Aorta (tissue), 5 donors: ENCODE measurements around the gene RHOD. TPM values are rescaled to one million over a fixed set of nuclear protein-coding genes. Genes with fewer than 3 reads are reported as not detected.

Source experiments
- ATAC-seq: fragments of 200-7000 bp; cut with Tn5 transposase; one replicate; pipeline ENCODE4 v1.9.1; 2022; ENCODE audit warnings: moderate library complexity; ENCODE audit not compliant: low FRiP score
- DNase-seq, 2 donors: peaks; one replicate each; pipeline ENCODE4 v3.0.0-alpha.2; 2020
- H3K27ac ChIP-seq, 2 donors: one replicate each; pipeline ENCODE4 v1.5.1; 2013; ENCODE audit warnings: low read length in 2 of 2, mild to moderate bottlenecking in 2 of 2, moderate library complexity in 2 of 2, control low read depth in 1 of 2, inconsistent platforms in 1 of 2, low read depth in 1 of 2
- H3K27me3 ChIP-seq, 2 donors: one replicate each; pipeline ENCODE4 v1.6.1; 2013; ENCODE audit warnings: control low read depth in 1 of 2, low read length in 1 of 2, mild to moderate bottlenecking in 1 of 2, moderate library complexity in 1 of 2; ENCODE audit not compliant: insufficient read depth in 2 of 2, control insufficient read depth in 1 of 2
- H3K36me3 ChIP-seq, 2 donors: one replicate each; pipeline ENCODE4 v1.6.1; 2013; ENCODE audit warnings: control low read depth in 1 of 2, low read length in 1 of 2, mild to moderate bottlenecking in 1 of 2; ENCODE audit not compliant: insufficient read depth in 2 of 2, control insufficient read depth in 1 of 2
- H3K4me1 ChIP-seq, 2 donors: one replicate each; pipeline ENCODE4 v1.6.1; 2013; ENCODE audit warnings: low read length in 2 of 2, control low read depth in 1 of 2, mild to moderate bottlenecking in 1 of 2, moderate library complexity in 1 of 2; ENCODE audit not compliant: insufficient read depth in 2 of 2, control insufficient read depth in 1 of 2
- H3K4me3 ChIP-seq, 2 donors: one replicate each; pipeline ENCODE4 v1.5.1; 2013; ENCODE audit warnings: low read length in 2 of 2, control low read depth in 1 of 2, mild to moderate bottlenecking in 1 of 2
- H3K9me3 ChIP-seq: one replicate; pipeline ENCODE4 v1.6.1; 2013; ENCODE audit warnings: mild to moderate bottlenecking, low read length; ENCODE audit not compliant: control insufficient read depth
- WGBS, 2 donors: extraction: QIAGEN DNeasy Blood & Tissue Kit; methylation state at CpG; one replicate each; pipeline ENCODE4 v1.1.7; 2013; 5-methylcytosine and 5-hydroxymethylcytosine counted together
- intact Hi-C, 2 donors: fragments of 100-400 bp; cut with DNase I; formaldehyde crosslinking; loops; one replicate each; pipeline versions ENCODE4 v1.14.2 to v1.15.0; 2022
- polyA plus RNA-seq, 2 donors: library from polyadenylated mRNA; stranded (reverse); fragments of 200-250 nt; gene quantifications; one replicate each; pipeline ENCODE4 v1.2.3, GENCODE V29; 2013
- total RNA-seq, 2 donors: library from RNA; stranded (reverse); fragmentation: NEBNext Ultra II Directional; extraction: Animal tissue kit (Norgen Biotek cat#: 25700); gene quantifications; one replicate each; pipeline ENCODE4 v1.2.1, GENCODE V29; 2021
- donor health status: healthy with polysubstance abuse.
- donor health status: Bipolar disorder and iron deficiency.
- donor health status: DM: no; HTN: no; CAD: no.
- donor health status: DM: no; HTN: no; CAD: no.
- donor health status: DM: yes; HTN: yes; CAD: no.

The RHOD gene
- total and polyA plus RNA-seq, 4 donors: 19.4 to 33.6 (median 24.3) TPM

- Histone ChIP-seq H3K4me1 (no peaks in the 10 kb centered on the region), H3K27me3 (no peaks in the 10 kb centered on the region), H3K9me3 (no peaks in the 10 kb centered on the region), H3K4me3 (peak overlapping the region; percentile 65 to 69), H3K36me3 (no peaks in the 10 kb centered on the region), H3K27ac (no peak overlapping the region)
- ATAC-seq (no peak), DNase-seq (peak; percentile 64 to 90)
- 1 to 4% methylated on average over 20 of the region's 20 CpGs for WGBS, 2 donors
- intact Hi-C loops: no loop called here
Observed at GRCh38 chr11:67022341-67022933, 34.2 kb upstream of the RHOD start.

DNA sequence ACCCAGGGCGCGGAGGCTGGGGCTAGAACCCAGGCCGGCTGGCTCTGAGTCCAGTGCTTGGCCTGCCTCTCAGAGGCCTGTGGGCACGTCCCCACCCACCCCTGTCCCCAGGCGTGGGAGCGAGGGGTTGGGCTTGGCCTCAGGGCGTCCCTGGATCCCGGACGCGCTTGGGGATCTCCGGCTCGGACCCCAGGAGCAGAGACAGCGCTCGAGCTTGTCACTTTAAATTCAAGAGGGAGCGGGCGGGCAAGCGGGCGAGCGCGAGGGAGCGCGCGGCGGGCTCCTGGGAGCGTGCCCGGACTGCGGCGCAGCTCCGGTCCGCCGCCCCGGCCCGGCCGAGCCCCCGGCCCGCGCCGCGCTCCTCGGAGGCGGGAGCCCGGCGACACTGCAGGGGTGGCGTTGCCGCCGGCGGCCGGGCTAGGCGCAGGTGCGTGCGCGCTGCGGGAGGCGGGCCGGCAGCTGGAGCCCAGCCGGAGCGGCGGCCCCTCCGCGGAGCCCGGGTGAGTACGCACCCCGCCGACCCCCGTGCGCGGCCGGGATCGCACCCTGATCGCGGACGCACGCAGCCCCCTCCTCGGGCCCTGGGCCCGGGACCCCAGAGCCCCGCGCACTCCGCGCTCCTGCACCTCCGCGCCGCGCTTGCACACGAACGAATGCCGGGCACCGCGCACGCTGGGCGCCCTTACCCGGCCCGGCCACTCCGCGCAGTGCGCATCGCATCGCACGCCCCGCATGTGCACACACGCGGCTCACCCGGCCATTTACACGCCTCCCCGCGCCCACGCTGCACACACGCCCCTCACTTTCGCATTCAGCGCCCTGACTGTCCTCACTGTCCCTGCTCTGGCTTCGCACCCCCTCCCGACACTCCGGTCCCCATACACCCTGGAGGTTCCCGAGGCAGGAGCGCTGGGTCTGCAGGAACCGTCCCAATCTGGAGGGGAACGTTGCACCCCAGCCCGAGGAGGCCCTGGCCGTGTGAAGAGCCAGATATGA lies 33.4 kb upstream of the RHOD start, which contains the start of gene SYT12:
Gene SYT12, plus strand, starts transcription at position 174 of the 996 bp plus-strand sequence. CDS start 7,011 bp downstream, outside the sequence.
- H3K4me1 ChIP-seq: no peaks in the 10 kb centered on the region
- H3K4me3 ChIP-seq: peak within 1 kb of the TSS; percentile 65 to 69
- no peaks in the 10 kb centered on the region for H3K9me3 ChIP-seq
- ATAC-seq (no peak), DNase-seq (no peak)
- H3K27ac ChIP-seq: no peak within 1 kb of the TSS
- no peaks in the 10 kb centered on the region for H3K27me3 ChIP-seq
- intact Hi-C loops: no loop called here
- H3K36me3 ChIP-seq: no peaks in the 10 kb centered on the region
- WGBS, 2 donors: 1% methylated on average over 76 to 118 of the region's 118 CpGs

DNA sequence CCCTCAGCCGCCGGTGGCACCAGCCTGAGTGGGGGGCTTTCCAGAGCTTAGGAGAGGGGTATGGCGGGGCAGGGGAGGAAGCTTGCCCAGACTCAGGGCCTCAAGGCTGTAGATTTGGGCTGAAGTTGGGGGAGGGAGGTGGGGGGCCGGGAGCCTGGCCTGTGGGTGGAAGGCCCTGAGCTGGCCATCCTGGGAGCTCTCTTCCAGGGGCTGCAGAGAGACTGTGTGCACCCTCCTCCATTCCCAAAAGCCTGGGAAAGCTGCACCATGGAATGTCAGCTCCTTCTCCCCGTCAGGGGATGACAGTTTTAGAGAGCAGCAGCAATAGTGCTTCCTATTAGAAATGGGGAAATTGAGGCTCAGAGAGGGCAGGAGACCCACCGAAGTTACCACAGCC lies 32.7 kb upstream of the RHOD start:
- no peaks in the 10 kb centered on the region for H3K27me3 ChIP-seq
- no peak overlapping the region for H3K27ac ChIP-seq
- ATAC-seq (no peak), DNase-seq (no peak)
- no peaks in the 10 kb centered on the region for H3K9me3 ChIP-seq
- WGBS, 2 donors: 50 to 55% methylated on average over 6 of the region's 6 CpGs
- H3K4me3 ChIP-seq: no peak overlapping the region
- H3K4me1 ChIP-seq: no peaks in the 10 kb centered on the region
- intact Hi-C loops: no loop called here
- no peaks in the 10 kb centered on the region for H3K36me3 ChIP-seq

- Histone ChIP-seq H3K27me3 (no peaks in the 10 kb centered on the region), H3K4me3 (no peak overlapping the region), H3K36me3 (no peaks in the 10 kb centered on the region), H3K27ac (no peak overlapping the region), H3K9me3 (no peaks in the 10 kb centered on the region), H3K4me1 (no peaks in the 10 kb centered on the region)
- ATAC-seq (no peak), DNase-seq (no peak)
- intact Hi-C loops: no loop called here
- WGBS, 2 donors: 87% methylated on average over 5 of the region's 5 CpGs
Observed at GRCh38 chr11:67024410-67024809, 32.2 kb upstream of the RHOD start.

DNA sequence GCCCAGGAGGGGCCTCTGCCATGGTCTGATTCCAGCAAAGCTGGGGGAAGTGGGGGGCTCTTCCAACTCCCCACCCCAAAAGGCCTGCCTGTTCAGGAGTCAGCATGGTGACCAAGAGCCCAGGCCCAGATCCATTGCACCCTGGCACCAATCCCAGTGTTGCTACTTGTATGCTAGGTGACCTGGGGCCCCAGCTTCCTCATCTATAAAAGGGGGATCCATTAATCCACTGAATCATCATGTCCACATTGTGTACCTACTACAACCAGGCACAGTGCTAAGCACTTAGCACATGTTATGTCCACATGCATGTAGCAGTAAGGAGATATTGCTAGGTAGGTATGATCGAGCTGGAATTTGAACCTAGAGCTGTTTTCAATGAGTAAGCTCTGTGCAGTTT lies 31.7 kb upstream of the RHOD start:
- no peak overlapping the region for H3K4me3 ChIP-seq
- 95 to 96% methylated on average over 1 of the region's 1 CpG for WGBS, 2 donors
- no peaks in the 10 kb centered on the region for H3K27me3 ChIP-seq
- no peaks in the 10 kb centered on the region for H3K4me1 ChIP-seq
- no peaks in the 10 kb centered on the region for H3K9me3 ChIP-seq
- ATAC-seq (no peak), DNase-seq (no peak)
- H3K36me3 ChIP-seq: no peaks in the 10 kb centered on the region
- H3K27ac ChIP-seq: no peak overlapping the region
- intact Hi-C loops: no loop called here

DNA sequence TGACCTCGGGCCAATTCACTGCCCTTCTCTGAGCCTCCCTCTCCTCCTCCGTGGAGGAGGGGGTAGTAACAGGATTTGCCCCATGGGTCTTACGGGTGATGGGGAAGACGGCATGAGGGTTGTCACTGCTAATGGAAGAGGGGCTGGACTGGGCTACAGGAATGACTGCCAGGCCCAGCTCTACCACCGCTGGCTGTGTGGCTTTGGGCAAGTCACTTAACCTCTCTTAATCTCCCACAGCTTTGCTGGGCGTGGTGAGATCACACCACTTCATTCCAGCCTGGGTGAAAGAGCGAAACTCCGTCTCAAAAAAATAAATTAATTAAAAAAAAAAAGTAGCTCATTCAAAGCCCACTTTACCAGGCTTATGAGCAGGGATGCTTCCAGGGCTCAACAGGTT lies 30.9 kb upstream of the RHOD start:
- no peaks in the 10 kb centered on the region for H3K36me3 ChIP-seq
- no peaks in the 10 kb centered on the region for H3K4me1 ChIP-seq
- H3K27me3 ChIP-seq: no peaks in the 10 kb centered on the region
- intact Hi-C loops: no loop called here
- DNase-seq (no peak), ATAC-seq (no peak)
- no peaks in the 10 kb centered on the region for H3K9me3 ChIP-seq
- 93 to 94% methylated on average over 8 of the region's 8 CpGs for WGBS, 2 donors
- H3K4me3 ChIP-seq: no peak overlapping the region
- no peak overlapping the region for H3K27ac ChIP-seq

DNA sequence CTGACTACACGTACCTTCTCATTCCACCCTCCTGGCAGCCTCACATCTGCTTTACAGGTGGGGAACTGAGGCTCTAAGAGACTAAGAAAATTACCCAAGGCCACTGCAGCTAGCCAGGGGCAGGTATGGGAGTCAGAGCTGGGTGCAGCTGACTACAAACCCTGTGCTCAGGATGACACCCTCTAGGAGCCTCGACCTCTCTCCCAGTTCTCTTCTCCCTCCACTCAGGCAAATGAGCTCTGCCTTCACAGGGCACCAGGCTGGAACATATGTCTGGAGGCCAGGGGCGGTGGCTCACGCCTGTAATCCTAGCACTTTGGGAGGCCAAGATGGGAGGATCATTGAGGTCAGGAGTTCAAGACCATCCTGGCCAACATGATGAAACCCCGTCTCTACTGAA lies 29.7 kb upstream of the RHOD start:
- Histone ChIP-seq H3K9me3 (no peaks in the 10 kb centered on the region), H3K36me3 (no peaks in the 10 kb centered on the region), H3K27me3 (no peaks in the 10 kb centered on the region), H3K27ac (no peak overlapping the region), H3K4me1 (no peaks in the 10 kb centered on the region), H3K4me3 (no peak overlapping the region)
- DNase-seq (no peak), ATAC-seq (no peak)
- intact Hi-C loops: no loop called here
- 88 to 94% methylated on average over 5 of the region's 5 CpGs for WGBS, 2 donors

- 89 to 91% methylated on average over 12 of the region's 12 CpGs for WGBS, 2 donors
- no peak for DNase-seq
Observed at GRCh38 chr11:67027483-67027930, 29.1 kb upstream of the RHOD start.

More at GRCh38 chr11:67027483-67027930, 29.1 kb upstream of the RHOD start:
- no peaks in the 10 kb centered on the region for H3K4me1 ChIP-seq
- no peak overlapping the region for H3K27ac ChIP-seq
- H3K36me3 ChIP-seq: no peaks in the 10 kb centered on the region
- no peaks in the 10 kb centered on the region for H3K27me3 ChIP-seq
- intact Hi-C loops: no loop called here
- ATAC-seq: no peak
- no peaks in the 10 kb centered on the region for H3K9me3 ChIP-seq
- H3K4me3 ChIP-seq: no peak overlapping the region
